Left renal cortex interstitium (tissue), 4 donors: ENCODE results near the gene HTR6. TPM values are rescaled to one million over a fixed set of nuclear protein-coding genes. Genes with fewer than 3 reads are reported as not detected.

Source experiments
- DNase-seq, 4 donors: peaks; one replicate each; pipeline ENCODE4 v3.0.0-alpha.2; 2013; ENCODE audit warnings: low read depth in 4 of 4, low spot score in 2 of 4, missing footprints in 1 of 4
- polyA plus RNA-seq, 4 donors: library from polyadenylated mRNA; unstranded; fragments of 120-200 nt; gene quantifications; one replicate each; pipeline ENCODE4 v1.2.1, GENCODE V29; 2013; ENCODE audit not compliant: insufficient read length in 4 of 4

The HTR6 gene
- polyA plus RNA-seq, 4 donors: 0.97 to 2.5 (median 2.1) TPM

DNA sequence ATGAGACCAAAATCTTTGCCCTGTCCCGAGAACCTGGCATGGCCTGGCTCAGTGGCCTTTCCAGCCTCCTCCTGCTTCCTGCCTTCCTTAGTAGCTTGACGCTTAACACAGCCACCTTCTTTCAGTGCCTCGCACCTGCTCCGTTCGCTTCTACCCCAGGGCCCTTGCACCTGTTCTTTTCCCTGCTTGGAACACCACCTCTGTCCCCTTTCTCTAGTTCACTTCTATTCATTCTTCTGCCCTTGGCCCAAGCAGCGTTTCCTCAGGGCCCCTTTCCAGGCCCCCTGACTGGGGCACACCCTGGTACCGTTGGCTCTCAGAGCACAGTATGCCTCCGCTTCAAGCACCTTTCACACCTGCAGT is 9.0 kb upstream of the HTR6 start:
- no peak for DNase-seq

GRCh38 chr1:19656134-19656779 is 8.4 kb upstream of the HTR6 start:
- no peak for DNase-seq

DNA sequence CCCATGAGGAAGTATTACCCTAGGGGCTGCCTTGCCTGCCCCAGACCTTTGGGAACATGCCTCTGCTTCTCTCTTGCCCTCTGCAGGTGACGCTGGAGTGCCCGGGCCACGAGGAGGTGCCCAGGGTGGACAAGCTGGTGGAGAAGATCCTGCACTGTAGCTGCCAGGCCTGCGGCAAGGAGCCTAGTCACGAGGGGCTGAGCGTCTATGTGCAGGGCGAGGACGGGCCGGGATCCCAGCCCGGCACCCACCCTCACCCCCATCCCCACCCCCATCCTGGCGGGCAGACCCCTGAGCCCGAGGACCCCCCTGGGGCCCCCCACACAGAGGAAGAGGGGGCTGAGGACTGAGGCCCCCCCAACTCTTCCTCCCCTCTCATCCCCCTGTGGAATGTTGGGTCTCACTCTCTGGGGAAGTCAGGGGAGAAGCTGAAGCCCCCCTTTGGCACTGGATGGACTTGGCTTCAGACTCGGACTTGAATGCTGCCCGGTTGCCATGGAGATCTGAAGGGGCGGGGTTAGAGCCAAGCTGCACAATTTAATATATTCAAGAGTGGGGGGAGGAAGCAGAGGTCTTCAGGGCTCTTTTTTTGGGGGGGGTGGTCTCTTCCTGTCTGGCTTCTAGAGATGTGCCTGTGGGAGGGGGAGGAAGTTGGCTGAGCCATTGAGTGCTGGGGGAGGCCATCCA is 7.8 kb upstream of the HTR6 start:
- DNase-seq: no peak

GRCh38 chr1:19657511-19657910 is 7.2 kb upstream of the HTR6 start:
- no peak for DNase-seq

GRCh38 chr1:19658186-19658585 is 6.5 kb upstream of the HTR6 start:
- DNase-seq: no peak

DNA sequence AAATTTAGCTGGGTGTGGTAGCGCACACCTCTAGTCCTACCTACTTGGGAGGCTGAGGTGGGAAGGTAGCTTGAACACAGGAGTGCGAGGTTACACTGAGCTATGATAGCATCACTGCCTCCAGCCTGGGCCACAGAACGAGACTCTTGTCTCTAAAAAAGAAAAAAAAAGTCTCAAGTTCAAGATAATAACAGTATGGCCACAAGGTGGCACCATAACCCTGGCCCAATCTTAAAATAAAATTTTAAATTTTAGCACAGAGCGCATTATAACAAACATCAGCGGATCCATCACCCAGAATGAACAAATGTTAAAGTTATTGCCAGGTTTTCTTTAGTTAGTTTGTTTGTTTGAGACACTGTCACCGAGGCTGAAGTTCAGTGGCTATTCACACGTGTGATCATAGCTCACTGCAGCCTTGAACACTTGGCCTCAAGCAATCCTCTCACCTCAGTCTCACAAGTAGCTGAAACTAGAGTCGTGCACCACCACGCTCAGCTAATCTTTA is 2.9 kb upstream of the HTR6 start:
- no peak for DNase-seq

GRCh38 chr1:19662313-19662712 is 2.4 kb upstream of the HTR6 start:
- DNase-seq: no peak

DNA sequence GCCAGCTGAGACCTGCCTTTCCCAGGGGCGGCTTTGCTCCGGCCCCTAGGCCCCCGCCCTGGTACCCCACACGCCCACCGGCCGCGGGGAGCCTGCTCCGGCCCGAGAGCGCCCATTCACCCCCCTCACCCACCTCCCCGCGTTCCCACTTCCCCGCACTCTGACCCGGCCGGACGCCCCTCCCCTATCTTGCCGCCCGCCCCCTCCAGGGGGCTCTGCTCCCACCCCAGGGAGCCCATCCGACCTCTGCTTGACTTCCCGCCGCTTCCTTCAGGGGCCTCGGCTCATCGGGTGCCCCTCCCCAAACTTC is 466 bp downstream of the HTR6 start:
- DNase-seq: no peak

DNA sequence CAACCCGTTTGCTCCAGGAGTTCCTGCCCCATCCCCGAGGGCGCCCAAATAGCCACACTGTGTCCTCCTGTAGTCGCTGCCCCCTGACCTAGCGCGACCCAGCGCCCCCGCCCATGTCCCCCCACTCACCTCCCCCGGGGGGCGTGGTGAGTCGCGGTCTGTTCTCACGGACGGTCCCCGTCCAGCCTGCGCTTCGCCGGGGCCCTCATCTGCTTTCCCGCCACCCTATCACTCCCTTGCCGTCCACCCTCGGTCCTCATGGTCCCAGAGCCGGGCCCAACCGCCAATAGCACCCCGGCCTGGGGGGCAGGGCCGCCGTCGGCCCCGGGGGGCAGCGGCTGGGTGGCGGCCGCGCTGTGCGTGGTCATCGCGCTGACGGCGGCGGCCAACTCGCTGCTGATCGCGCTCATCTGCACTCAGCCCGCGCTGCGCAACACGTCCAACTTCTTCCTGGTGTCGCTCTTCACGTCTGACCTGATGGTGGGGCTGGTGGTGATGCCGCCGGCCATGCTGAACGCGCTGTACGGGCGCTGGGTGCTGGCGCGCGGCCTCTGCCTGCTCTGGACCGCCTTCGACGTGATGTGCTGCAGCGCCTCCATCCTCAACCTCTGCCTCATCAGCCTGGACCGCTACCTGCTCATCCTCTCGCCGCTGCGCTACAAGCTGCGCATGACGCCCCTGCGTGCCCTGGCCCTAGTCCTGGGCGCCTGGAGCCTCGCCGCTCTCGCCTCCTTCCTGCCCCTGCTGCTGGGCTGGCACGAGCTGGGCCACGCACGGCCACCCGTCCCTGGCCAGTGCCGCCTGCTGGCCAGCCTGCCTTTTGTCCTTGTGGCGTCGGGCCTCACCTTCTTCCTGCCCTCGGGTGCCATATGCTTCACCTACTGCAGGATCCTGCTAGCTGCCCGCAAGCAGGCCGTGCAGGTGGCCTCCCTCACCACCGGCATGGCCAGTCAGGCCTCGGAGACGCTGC is 1.1 kb downstream of the HTR6 start:
- DNase-seq: no peak

- no peak for DNase-seq
Measured at GRCh38 chr1:19668888-19669287, 4.2 kb downstream of the HTR6 start.

GRCh38 chr1:19670787-19671186 is 6.1 kb downstream of the HTR6 start:
- no peak for DNase-seq

- DNase-seq: no peak
Measured at GRCh38 chr1:19672237-19672636, 7.6 kb downstream of the HTR6 start.

DNA sequence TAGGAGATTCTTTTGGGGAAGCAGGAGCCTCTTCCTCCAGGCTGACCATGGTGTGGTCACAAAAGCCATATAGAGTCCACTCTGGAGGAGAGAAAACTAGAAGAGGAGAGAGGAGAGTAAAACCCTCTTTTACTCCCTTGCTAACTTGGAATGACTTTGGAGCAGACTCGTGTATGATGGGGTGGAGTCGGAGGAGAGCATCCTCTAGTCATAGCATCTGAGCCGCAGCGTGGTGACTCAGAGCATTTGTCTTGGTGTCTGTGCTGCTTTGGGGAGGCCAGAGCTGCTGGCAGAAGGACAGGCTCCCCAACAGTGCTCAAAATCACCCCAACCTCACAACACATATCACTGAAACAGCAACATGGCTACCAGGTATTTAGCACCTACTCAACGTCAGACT is 11.1 kb downstream of the HTR6 start:
- DNase-seq: no peak

DNA sequence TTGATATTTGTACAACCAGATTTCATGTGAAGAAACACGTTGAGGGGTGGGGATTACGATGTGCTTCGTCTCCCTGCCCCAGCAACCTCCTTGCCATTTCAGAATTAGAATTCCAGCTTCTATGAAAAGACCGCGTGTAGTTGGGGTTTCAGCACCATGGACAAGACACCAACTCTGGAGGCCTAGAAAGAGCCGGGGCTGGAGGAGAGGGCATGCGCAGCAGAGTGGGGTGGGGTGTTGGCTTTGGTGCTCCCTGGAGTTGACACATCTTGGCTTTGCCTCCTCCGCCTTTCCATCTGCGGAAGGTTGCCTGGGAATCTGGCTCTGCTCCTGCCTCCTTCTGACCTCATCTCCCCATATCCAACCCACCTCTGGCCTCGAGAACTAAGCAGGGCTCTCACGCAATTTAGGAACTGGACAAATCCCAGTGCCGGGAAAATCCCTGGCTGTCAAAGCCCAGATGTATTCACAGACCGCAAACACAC is 11.8 kb downstream of the HTR6 start:
- DNase-seq: peak in 3 of 4 donors; percentile 27 to 73 (median 35)

- DNase-seq: no peak
Measured at GRCh38 chr1:19678493-19678892, 13.8 kb downstream of the HTR6 start.

- no peak for DNase-seq
Measured at GRCh38 chr1:19678931-19679453, 14.3 kb downstream of the HTR6 start.

- no peak for DNase-seq
Measured at GRCh38 chr1:19679691-19680090, 15.0 kb downstream of the HTR6 start.

DNA sequence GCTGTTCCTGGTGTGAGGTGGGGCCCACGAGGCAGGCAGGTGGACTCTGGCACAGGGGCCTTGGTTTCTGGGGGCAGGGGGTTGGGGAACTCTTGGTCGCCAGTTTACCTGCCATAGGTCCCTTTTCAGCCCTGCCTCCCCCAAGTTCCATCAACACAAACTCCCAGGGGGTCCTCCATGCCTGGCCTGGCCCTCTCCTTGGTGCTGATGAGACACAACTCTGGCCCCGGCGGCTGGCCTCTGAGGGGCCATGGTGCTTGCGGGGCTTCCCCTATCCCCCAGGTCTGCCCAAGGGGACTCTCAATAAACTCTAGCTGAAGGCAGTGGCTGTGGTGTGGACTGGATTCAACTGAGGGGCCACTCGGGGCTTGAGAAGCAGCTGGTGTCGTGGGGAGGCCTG is 16.0 kb downstream of the HTR6 start:
- no peak for DNase-seq

GRCh38 chr1:19682257-19682656 is 17.6 kb downstream of the HTR6 start:
- no peak for DNase-seq

- DNase-seq: no peak
Measured at GRCh38 chr1:19682901-19683300, 18.2 kb downstream of the HTR6 start.

GRCh38 chr1:19683351-19683750 is 18.7 kb downstream of the HTR6 start:
- DNase-seq: no peak
